Adrenal gland (tissue), 12 donors: ENCODE data around the gene ADAMTS17. TPM values are rescaled to one million over a fixed set of nuclear protein-coding genes. Genes with fewer than 3 reads are reported as not detected.

Source experiments
- DNase-seq, 7 donors: peaks; one replicate each; pipeline ENCODE4 v3.0.0-alpha.2; 2019 to 2020
- H3K27ac ChIP-seq, 5 donors: fragments of 200-600 bp; sonication (generic) in 4 of 5; 1 replicate in 3 of 5; 2 replicates in 2 of 5; pipeline versions ENCODE4 v1.5.1 to v1.8.0; 2016 to 2020; ENCODE audit warnings: mild to moderate bottlenecking in 1 of 5
- H3K27me3 ChIP-seq: fragments of 200-600 bp; 2 replicates; pipeline ENCODE4 v1.8.0; 2021
- H3K36me3 ChIP-seq, 2 donors: fragments of 200-600 bp; replicated peaks in 1 of 2; 1 replicate in 1 of 2; 2 replicates in 1 of 2; pipeline versions ENCODE4 v1.5.1 to v1.8.0; 2018 to 2022
- H3K4me1 ChIP-seq, 2 donors: fragments of 200-600 bp; replicated peaks in 1 of 2; 1 replicate in 1 of 2; 2 replicates in 1 of 2; pipeline versions ENCODE4 v1.5.1 to v1.8.0; 2018 to 2021
- H3K4me3 ChIP-seq, 4 donors: fragments of 200-600 bp; sonication (generic) in 3 of 4; one replicate each; pipeline ENCODE4 v1.5.1; 2016 to 2018
- H3K9me3 ChIP-seq, 3 donors: fragments of 200-600 bp; sonication (generic) in 1 of 3; replicated peaks in 1 of 3; 1 replicate in 2 of 3; 2 replicates in 1 of 3; pipeline versions ENCODE4 v1.5.1 to v1.8.0; 2016 to 2021
- POLR2A ChIP-seq, 2 donors: fragments of 450-650 bp; IDR thresholded peaks; one replicate each; pipeline ENCODE4 v1.6.1; 2017; ENCODE audit warnings: antibody characterized with exemption in 2 of 2, mild to moderate bottlenecking in 2 of 2, moderate library complexity in 1 of 2
- WGBS, 4 donors: extraction: QIAGEN DNeasy Blood & Tissue Kit in 2 of 4; methylation state at CpG; one replicate each; pipeline versions ENCODE4 v1.1.5 to v1.1.7; 2013 to 2017; 5-methylcytosine and 5-hydroxymethylcytosine counted together
- intact Hi-C, 2 donors: fragments of 100-400 bp; cut with DNase I; formaldehyde crosslinking; loops; one replicate each; pipeline versions ENCODE4 v1.14.1 to v1.15.0; 2022 to 2023
- polyA plus RNA-seq, 3 donors: library from polyadenylated mRNA; stranded (reverse); fragments of 200-250 nt in 2 of 3; fragments of 350-450 nt in 1 of 3; fragmentation: Illumina TruSeq in 1 of 3; extraction: RNeasy Lipid Tissue Mini Kit (QIAGEN cat#74804) in 1 of 3; gene quantifications; one replicate each; pipeline ENCODE4 v1.2.3, GENCODE V29; 2013 to 2014
- total RNA-seq, 9 donors: library from RNA; depleted of rRNA in 4 of 9; stranded (reverse); fragments of >200 nt in 4 of 9; fragments of 120-200 nt in 1 of 9; fragmentation: NEBNext Ultra II Directional in 1 of 9; extraction: Animal tissue kit (Norgen Biotek cat#: 25700) in 1 of 9; gene quantifications; one replicate each; pipeline versions ENCODE4 v1.1.0 to v1.2.4, GENCODE V29; 2013 to 2023
- TF ChIP-seq, protein P1 (sequence below), 6 experiments: fragments of 450-650 bp in 4 of 6; fragments of 200-600 bp in 2 of 6; sonication (generic) in 1 of 6; IDR thresholded peaks; 1 replicate in 5 of 6; 2 replicates in 1 of 6; pipeline versions ENCODE4 v1.5.1 to v1.8.0; 2016 to 2021; ENCODE audit warnings: antibody characterized with exemption in 6 of 6, mild to moderate bottlenecking in 2 of 6, moderate library complexity in 1 of 6
- donor health status: healthy with polysubstance abuse.
- donor health status: Bipolar disorder and iron deficiency.
- donor health status: DM: yes; HTN: yes; CAD: no.
- donor health status: DM: no; HTN: no; CAD: no.
- donor health status: DM: no; HTN: no; CAD: no.
- donor health status: DM: yes; HTN: yes; CAD: no.

ADAMTS17 gene
- total and polyA plus RNA-seq, 12 donors = 0.51 to 14.8 (median 2.9) TPM

DNA sequence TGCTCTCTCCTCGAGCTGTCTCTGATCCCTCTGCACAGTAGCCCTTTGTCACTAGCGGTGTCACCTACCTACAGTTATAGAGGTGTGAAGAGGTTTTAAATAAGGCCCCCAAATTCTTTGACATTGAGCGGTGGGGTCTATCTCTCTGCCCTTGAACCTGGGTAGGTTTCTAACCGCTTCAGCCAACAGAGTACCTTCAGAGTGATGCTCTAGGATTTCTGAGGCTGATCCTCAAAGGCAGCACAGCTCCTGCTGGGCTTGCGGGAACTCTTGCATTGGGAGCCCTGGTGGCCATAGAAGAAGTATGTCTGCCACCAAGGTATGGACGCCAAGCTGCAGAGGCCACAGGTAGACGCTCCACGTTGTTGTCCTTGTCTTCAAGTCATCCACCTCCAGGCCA lies 35.7 kb downstream of the ADAMTS17 start:
- 91 to 96% (median 92%) methylated on average over 8 of the region's 8 CpGs for WGBS, 4 donors
- H3K27me3 ChIP-seq = no peaks in the 10 kb centered on the region
- no peaks in the 10 kb centered on the region for H3K4me1 ChIP-seq
- no peaks in the 10 kb centered on the region for H3K9me3 ChIP-seq
- TF ChIP-seq, protein P1, sequence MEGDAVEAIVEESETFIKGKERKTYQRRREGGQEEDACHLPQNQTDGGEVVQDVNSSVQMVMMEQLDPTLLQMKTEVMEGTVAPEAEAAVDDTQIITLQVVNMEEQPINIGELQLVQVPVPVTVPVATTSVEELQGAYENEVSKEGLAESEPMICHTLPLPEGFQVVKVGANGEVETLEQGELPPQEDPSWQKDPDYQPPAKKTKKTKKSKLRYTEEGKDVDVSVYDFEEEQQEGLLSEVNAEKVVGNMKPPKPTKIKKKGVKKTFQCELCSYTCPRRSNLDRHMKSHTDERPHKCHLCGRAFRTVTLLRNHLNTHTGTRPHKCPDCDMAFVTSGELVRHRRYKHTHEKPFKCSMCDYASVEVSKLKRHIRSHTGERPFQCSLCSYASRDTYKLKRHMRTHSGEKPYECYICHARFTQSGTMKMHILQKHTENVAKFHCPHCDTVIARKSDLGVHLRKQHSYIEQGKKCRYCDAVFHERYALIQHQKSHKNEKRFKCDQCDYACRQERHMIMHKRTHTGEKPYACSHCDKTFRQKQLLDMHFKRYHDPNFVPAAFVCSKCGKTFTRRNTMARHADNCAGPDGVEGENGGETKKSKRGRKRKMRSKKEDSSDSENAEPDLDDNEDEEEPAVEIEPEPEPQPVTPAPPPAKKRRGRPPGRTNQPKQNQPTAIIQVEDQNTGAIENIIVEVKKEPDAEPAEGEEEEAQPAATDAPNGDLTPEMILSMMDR (IDR thresholded peaks at IDR 0.05) = no peak
- TF ChIP-seq POLR2A (IDR thresholded peaks at IDR 0.05) = no peak
- H3K4me3 ChIP-seq = no peak overlapping the region
- H3K27ac ChIP-seq = no peak overlapping the region
- intact Hi-C loops = no loop called here
- no peak for DNase-seq
- H3K36me3 ChIP-seq = no peaks in the 10 kb centered on the region

DNA sequence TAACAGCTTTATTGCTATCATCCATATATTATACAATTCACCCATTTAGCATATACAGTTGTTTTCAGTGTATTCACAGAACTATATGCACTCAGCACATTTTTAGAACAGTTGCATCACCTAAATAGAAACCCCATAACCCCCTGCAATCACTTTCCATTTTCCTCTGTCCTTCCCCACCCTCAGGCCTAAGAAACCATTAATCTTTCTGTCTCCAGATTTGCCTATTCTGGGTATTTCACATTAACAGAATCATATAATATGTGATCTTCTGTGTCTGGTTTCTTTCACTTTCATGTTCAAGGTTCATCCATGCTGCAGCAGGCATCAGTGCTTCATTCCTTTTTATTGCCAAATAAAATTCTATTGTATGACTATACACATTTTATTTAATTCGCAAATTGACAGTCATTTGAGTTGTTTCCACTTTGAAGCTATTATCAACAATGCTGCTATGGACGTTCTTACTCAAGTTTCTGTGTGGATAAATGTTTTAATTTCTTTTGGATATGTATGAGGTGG lies 39.8 kb downstream of the ADAMTS17 start:
- no peak for TF ChIP-seq POLR2A (IDR thresholded peaks at IDR 0.05)
- TF ChIP-seq, protein P1 (IDR thresholded peaks at IDR 0.05) = no peak
- intact Hi-C loops = no loop called here

DNA sequence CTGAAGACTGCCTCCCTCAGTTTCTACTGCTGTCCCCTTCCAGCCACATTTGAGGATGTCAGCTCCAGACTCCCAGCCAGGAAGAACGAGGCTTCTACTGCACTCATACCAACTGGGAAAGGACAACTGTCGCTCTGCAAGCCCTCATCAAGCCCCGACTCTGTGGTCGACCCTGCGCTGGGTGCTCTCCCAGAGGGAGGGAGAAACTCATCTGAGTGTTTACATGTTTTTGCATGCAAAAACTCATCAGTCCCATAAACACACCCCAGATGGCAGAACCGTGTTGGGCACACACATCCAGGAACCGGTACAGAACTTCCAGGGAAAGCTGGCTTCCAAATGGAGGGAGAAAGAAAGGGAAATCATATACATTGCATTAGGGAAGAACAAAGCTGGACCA lies 43.5 kb downstream of the ADAMTS17 start:
- Histone ChIP-seq H3K27ac (no peak overlapping the region), H3K36me3 (no peaks in the 10 kb centered on the region), H3K4me1 (no peaks in the 10 kb centered on the region), H3K4me3 (no peak overlapping the region), H3K27me3 (no peaks in the 10 kb centered on the region), H3K9me3 (peaks cover 0 to 6% (median 0%) of the 10 kb centered on the region in 3 donors)
- intact Hi-C loops = no loop called here
- DNase-seq = no peak
- WGBS, 4 donors = 85 to 91% (median 87%) methylated on average over 7 of the region's 7 CpGs
- TF ChIP-seq, protein P1 (IDR thresholded peaks at IDR 0.05) = no peak
- no peak for TF ChIP-seq POLR2A (IDR thresholded peaks at IDR 0.05)

More for the DNA sequence above, 39.8 kb downstream of the ADAMTS17 start:
- H3K27me3 ChIP-seq = no peaks in the 10 kb centered on the region
- H3K4me1 ChIP-seq = no peaks in the 10 kb centered on the region
- no peaks in the 10 kb centered on the region for H3K36me3 ChIP-seq
- H3K4me3 ChIP-seq = no peak overlapping the region
- 79 to 83% (median 83%) methylated on average over 2 of the region's 2 CpGs for WGBS, 4 donors
- no peak overlapping the region for H3K27ac ChIP-seq
- peaks cover 0 to 6% (median 0%) of the 10 kb centered on the region in 3 donors for H3K9me3 ChIP-seq
- DNase-seq = no peak

DNA sequence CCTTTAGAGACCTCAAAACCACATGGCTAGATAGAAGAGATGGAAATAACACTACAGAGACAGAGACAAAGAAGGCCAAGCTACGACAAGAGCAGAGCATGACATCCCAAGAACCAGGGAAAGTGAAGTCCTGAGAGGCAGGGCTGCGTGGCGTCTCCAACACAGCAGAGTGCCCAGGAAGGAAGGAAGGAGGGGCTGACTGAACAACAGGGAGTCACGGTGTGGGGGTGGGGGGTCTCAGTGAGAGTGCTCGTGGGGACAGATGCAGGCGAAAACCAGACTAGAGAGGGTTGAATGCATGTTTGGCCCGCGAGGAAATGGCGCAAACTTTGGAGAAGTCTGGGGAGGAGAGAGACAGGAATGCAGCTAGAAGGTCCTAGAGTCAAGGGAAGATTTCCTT lies 44.0 kb downstream of the ADAMTS17 start:
- no peak overlapping the region for H3K27ac ChIP-seq
- no peaks in the 10 kb centered on the region for H3K36me3 ChIP-seq
- H3K4me3 ChIP-seq = no peak overlapping the region
- no peaks in the 10 kb centered on the region for H3K27me3 ChIP-seq
- no peak for DNase-seq
- intact Hi-C loops = no loop called here
- WGBS, 4 donors = 75 to 81% (median 76%) methylated on average over 9 of the region's 9 CpGs
- peaks cover 0 to 6% (median 0%) of the 10 kb centered on the region in 3 donors for H3K9me3 ChIP-seq
- no peaks in the 10 kb centered on the region for H3K4me1 ChIP-seq
- TF ChIP-seq POLR2A (IDR thresholded peaks at IDR 0.05) = no peak

DNA sequence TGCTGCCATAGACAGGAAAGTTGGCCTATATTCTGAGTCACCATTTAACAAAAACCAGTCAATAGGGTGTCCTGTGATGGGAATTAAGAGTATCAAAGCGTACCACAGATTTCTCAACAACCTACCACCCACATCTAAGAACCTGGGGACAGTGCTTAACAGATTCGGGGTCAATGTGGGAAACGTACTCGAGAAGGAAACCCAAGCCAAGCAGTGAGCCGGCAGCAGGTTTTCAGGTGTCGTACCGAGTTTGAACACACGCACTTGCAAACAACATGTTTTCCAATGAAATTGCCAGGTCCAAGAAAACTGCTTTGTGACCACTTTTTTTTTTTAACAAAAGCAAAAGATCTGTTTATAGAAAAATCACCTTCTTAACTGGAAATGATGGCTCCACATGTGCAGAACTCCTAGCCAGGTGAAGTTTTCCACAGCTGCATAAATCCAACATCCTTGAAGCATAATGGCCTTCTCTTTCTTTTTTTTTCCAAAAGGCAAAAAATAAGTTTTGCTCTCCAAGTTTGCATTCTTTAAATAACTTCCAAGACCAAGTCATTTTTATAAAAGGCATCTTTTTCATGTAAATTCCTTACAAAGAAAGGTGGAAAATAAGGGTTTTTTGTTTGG lies 45.7 kb downstream of the ADAMTS17 start:
- peaks cover 0 to 6% (median 0%) of the 10 kb centered on the region in 3 donors for H3K9me3 ChIP-seq
- H3K4me1 ChIP-seq = no peaks in the 10 kb centered on the region
- no peak for DNase-seq
- H3K27ac ChIP-seq = no peak overlapping the region
- H3K36me3 ChIP-seq = no peaks in the 10 kb centered on the region
- TF ChIP-seq, protein P1 (IDR thresholded peaks at IDR 0.05) = no peak
- intact Hi-C loops = no loop called here
- 91 to 94% (median 92%) methylated on average over 8 of the region's 8 CpGs for WGBS, 4 donors
- H3K4me3 ChIP-seq = no peak overlapping the region
- H3K27me3 ChIP-seq = no peaks in the 10 kb centered on the region
